ENCODE data around the gene SLC6A19.

Gene SLC6A19

GRCh38 chr5:1165864-1166263 is 35.5 kb upstream of the SLC6A19 start:
- DNase-seq (ENCODE audit: low spot score), result no peak

- no peak for DNase-seq (ENCODE audit: low spot score)
These were observed 35.0 kb upstream of the SLC6A19 start for GRCh38 chr5:1166370-1166769.

GRCh38 chr5:1167361-1167727 is 34.1 kb upstream of the SLC6A19 start:
- DNase-seq (ENCODE audit: low spot score), result no peak

- peak; percentile 58 for DNase-seq (ENCODE audit: low spot score)
These were observed 33.4 kb upstream of the SLC6A19 start for GRCh38 chr5:1167728-1168709.

GRCh38 chr5:1168796-1169195 is 32.6 kb upstream of the SLC6A19 start:
- no peak for DNase-seq (ENCODE audit: low spot score)

- DNase-seq (ENCODE audit: low spot score), result no peak
These were observed 31.9 kb upstream of the SLC6A19 start for GRCh38 chr5:1169211-1170115.

GRCh38 chr5:1171340-1171941 is 30.0 kb upstream of the SLC6A19 start:
- no peak for DNase-seq (ENCODE audit: low spot score)

GRCh38 chr5:1172007-1172581 is 29.3 kb upstream of the SLC6A19 start:
- DNase-seq (ENCODE audit: low spot score), result no peak

GRCh38 chr5:1172670-1173404 is 28.6 kb upstream of the SLC6A19 start:
- no peak for DNase-seq (ENCODE audit: low spot score)

GRCh38 chr5:1173485-1174070 is 27.8 kb upstream of the SLC6A19 start:
- DNase-seq (ENCODE audit: low spot score), result no peak

GRCh38 chr5:1174122-1174936 is 27.1 kb upstream of the SLC6A19 start:
- DNase-seq (ENCODE audit: low spot score), result peak; percentile 58

GRCh38 chr5:1175015-1175414 is 26.4 kb upstream of the SLC6A19 start:
- DNase-seq (ENCODE audit: low spot score), result no peak

GRCh38 chr5:1175801-1176472 is 25.5 kb upstream of the SLC6A19 start:
- DNase-seq (ENCODE audit: low spot score), result no peak

GRCh38 chr5:1176473-1177391 is 24.7 kb upstream of the SLC6A19 start:
- peak; percentile 54 for DNase-seq (ENCODE audit: low spot score)

GRCh38 chr5:1177826-1178528 is 23.4 kb upstream of the SLC6A19 start:
- no peak for DNase-seq (ENCODE audit: low spot score)

GRCh38 chr5:1178529-1179382 is 22.6 kb upstream of the SLC6A19 start:
- DNase-seq (ENCODE audit: low spot score), result no peak
